GM19397 (cell line): ENCODE measurements around the gene PLA2G12A.

ENCODE experiments used
- ATAC-seq: cut with Tn5 transposase; IDR thresholded peaks from one replicate; pipeline ENCODE4 v1.9.1; 2021; ENCODE audit warnings: mild to moderate bottlenecking, moderate library complexity; ENCODE audit not compliant: unreplicated experiment

The PLA2G12A gene

GRCh38 chr4:109729117-109729717, 653 bp downstream of the PLA2G12A start:
- ATAC-seq: no peak

- ATAC-seq: no peak
These were observed 1.5 kb downstream of the PLA2G12A start for GRCh38 chr4:109728385-109728784.

GRCh38 chr4:109723110-109723509, 6.8 kb downstream of the PLA2G12A start:
- ATAC-seq: no peak

GRCh38 chr4:109722357-109722756, 7.5 kb downstream of the PLA2G12A start:
- ATAC-seq: no peak

- ATAC-seq: no peak
These were observed 8.8 kb downstream of the PLA2G12A start for GRCh38 chr4:109721033-109721432.

- ATAC-seq: no peak
These were observed 10.3 kb downstream of the PLA2G12A start for GRCh38 chr4:109719604-109720003.

- no peak for ATAC-seq
These were observed 11.1 kb downstream of the PLA2G12A start for GRCh38 chr4:109718759-109719158.

- no peak for ATAC-seq
These were observed 16.4 kb downstream of the PLA2G12A start for GRCh38 chr4:109713500-109713899.

- ATAC-seq: peak; percentile 78
These were observed 20.9 kb downstream of the PLA2G12A start for GRCh38 chr4:109708990-109709389.

- no peak for ATAC-seq
These were observed 21.4 kb downstream of the PLA2G12A start for GRCh38 chr4:109708435-109708834.

GRCh38 chr4:109703664-109704361, 26.1 kb downstream of the PLA2G12A start:
- no peak for ATAC-seq

- ATAC-seq: peak; percentile 72
These were observed 26.8 kb downstream of the PLA2G12A start, which contains the start of gene CASP6 for GRCh38 chr4:109702950-109703663. Gene CASP6 (minus strand): TSS chr4:109703445. CDS start chr4:109703395, 50 bp downstream.

GRCh38 chr4:109701566-109702410, 28.1 kb downstream of the PLA2G12A start:
- no peak for ATAC-seq

GRCh38 chr4:109699553-109700225, 30.2 kb downstream of the PLA2G12A start:
- no peak for ATAC-seq

GRCh38 chr4:109698656-109699055, 31.2 kb downstream of the PLA2G12A start:
- ATAC-seq: no peak

- no peak for ATAC-seq
These were observed 38.4 kb downstream of the PLA2G12A start for GRCh38 chr4:109691411-109691920.

GRCh38 chr4:109690690-109691410, 39.0 kb downstream of the PLA2G12A start:
- ATAC-seq: peak; percentile 84

GRCh38 chr4:109684727-109685126, 45.1 kb downstream of the PLA2G12A start:
- ATAC-seq: no peak

GRCh38 chr4:109683621-109684253, 46.1 kb downstream of the PLA2G12A start:
- no peak for ATAC-seq
